GM21717 (cell line): ENCODE measurements around the gene PEX3.

Source experiments
- ATAC-seq: cut with Tn5 transposase; IDR thresholded peaks from one replicate; pipeline ENCODE4 v1.9.1; 2021; ENCODE audit warnings: mild to moderate bottlenecking, moderate library complexity; ENCODE audit not compliant: unreplicated experiment

PEX3 gene

DNA sequence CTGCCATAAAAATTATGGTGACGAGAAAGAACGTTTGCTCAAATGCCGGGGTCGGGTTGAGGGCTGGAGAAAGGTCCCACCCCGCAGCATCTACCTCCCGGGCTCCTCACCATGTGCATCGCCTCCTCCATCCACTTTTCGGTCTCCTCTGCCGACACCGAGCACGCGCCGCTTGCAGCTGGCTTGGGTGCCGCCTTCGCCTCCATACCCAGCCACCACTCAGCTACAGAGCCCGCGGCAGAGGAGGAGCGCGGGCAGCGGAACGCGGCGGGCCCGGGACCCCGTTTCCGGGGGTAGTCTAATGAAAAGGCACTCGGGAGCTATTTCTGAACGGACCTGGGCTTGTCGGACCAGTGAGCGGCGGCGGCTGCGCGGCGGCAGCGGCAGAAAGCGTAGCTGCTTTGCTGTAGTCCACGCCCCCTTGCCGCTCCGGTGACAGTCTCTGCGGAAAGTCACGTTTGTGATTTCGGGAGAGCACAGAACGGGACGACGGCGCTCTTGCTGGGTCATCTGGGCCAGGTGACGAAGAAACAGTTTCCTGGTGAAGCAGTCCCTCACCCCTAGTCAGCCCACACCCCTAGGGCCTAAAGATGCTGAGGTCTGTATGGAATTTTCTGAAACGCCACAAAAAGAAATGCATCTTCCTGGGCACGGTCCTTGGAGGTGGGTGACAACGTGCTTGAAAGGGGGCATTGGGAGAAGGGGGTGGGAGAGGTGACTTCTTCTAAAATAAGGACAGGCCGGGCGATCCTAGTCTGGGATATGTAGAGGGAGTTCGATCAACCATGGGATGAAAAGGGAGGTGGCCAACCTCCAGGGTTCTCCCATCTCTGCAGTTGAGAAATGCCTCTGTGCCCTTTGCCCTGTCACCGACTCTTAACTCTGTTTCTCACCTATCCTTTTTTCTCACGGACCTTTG lies at the start of gene PEX3, which contains the start of gene ADAT2:
TSS of gene PEX3 (plus strand) at position 353 of the 919 bp plus-strand sequence. CDS start at position 591, 238 bp downstream.
TSS of gene ADAT2 (minus strand) at position 243 of the 919 bp plus-strand sequence. CDS start at position 206, 37 bp downstream.
- ATAC-seq = peak; percentile 98

DNA sequence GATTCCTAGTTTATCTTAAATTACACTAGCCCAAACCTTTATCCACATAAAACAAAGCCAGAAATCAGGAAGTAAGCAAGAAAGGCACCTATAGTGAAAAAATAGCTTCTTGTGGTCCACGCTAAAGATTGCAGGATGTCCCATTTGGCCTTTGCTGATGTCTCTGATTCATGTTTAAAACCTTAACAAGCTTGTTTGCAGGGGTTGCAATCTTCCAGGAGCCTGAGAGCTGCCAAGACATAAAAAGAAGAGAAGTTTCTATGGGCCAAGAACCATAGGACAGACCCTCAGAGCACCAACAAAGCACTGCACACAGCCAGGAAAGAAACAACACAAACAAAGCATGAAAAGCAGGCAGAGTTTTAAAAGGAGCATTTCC lies 49.5 kb upstream of the PEX3 start:
- peak; percentile 16 for ATAC-seq

DNA sequence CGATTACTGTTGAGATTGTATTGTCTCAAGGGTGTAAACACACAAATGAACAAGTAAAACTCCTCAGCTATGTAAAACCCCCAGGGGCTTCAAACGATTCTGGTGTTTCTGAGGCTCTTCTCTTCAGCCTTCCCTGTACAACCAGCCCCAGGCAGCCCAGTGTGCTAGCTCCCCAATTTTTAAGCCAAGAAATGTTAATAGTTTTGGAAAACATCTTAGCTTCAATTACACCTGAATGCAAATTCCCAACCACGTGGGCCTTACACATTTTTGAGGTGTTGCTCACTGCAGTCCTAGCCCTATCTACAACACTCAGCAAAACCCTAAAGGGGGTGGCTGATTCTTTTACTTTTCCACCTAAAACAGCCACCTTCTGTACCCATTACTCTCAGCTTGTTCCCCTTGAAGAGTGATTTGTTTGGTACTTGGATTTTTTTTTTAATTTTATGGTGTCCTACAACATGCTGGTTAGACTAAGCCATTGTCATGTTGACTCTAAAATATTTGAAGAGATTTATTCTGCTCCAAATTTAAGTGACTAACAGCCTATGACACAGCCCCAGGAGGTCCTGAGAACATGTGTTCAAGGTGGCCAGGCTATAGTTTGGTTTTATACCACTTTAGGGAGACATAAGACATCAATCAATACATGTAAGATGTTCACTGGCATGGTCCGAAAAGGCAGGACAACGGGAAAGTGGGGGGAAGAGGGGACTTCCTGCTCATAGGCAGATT lies 48.8 kb upstream of the PEX3 start:
- ATAC-seq = no peak

- ATAC-seq = no peak
Measured at GRCh38 chr6:143402721-143403336, 47.8 kb upstream of the PEX3 start.

DNA sequence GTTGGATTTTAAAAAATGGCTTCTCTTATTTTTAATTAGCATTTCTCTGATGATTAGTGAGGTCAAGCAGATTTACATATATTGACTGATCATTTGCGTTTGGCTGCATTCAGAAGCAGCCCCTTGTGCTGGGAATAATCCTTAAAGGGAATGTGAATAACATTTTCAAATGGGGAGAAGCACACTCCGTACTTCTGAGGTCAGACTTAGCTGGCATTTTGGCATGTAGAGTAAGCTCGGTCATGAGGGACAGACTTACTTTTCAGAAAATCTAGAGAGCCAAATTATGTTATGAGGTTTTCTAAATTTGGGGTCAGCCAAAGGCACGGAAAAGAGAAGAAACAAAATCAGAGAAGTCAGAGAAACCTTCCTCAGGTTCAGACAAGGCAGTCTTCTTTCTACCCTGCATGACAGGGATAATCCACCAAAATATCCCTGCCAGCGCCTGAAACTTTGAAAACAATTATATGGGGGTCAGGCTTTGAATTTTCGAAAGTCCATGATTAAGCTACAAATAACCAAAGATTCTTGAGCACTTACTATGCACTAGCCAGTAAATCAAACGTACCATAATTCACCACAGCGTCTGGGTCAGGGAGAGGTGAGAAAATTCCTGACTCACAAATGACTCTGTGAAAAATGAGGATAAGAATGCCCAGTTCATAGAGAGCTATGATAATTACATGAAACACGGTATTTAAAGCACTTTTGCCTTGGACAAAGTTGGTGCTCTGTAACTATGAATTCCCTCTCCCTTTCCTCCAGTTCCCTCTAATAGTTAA lies 45.0 kb upstream of the PEX3 start:
- no peak for ATAC-seq

- no peak for ATAC-seq
Measured at GRCh38 chr6:143406673-143407072, 43.9 kb upstream of the PEX3 start.

GRCh38 chr6:143408151-143408786 lies 42.3 kb upstream of the PEX3 start:
- ATAC-seq = no peak

DNA sequence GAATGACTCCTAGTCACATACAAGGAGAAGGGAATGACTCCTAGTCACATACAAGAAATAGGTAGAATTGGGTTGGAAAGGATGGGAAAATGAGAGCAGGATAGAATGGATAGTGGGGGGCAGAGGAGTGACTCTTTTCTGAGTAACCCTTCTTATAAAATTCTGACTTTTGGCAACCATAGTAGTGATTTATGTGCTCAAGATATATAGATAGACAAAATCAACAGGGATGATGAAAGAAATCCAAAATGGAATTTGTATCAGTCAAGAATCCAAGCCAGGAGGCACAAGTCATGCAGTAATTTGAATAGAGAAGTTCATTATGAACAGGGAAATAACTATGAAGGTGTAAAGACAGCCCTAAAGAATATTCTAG lies 41.8 kb upstream of the PEX3 start:
- ATAC-seq = no peak

DNA sequence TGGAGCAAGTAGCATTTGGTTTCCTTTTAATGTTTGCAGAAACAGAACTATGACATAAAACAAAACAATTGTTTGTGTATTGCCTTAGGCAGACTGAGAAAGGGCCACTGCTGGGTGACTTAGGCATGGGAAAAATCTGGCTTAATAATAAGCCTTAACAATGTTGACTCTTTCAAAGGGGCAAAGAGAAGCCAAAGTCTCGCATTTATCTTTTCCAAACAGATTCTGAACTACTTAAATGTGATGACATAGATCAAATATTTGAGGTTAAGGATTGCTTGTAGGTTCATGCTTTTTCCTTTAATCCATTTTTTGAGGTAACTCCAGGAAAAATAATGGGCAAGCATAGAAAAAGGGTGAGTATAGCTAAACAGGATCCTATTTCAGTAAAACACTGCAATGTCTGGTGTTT lies 39.7 kb upstream of the PEX3 start:
- no peak for ATAC-seq

DNA sequence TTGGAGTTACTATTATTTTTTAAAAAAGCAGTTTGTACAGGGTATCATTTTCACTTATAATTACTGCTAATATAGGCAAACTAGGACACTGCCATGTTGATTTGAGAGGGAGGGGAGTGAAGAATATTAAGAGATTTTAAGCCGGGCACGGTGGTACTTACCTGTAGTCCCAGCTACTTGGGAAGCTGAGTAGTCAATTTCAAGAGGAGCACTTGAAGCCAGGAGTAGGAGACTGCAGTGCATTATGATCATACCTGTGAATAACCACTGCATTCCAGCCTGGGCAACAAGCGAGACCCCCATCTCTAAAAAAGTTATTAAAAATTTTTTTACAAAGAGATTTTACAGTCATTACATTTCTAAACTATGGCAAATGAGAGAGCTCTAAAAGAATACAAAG lies 35.8 kb upstream of the PEX3 start:
- ATAC-seq = no peak

GRCh38 chr6:143419526-143419925 lies 31.1 kb upstream of the PEX3 start:
- no peak for ATAC-seq

DNA sequence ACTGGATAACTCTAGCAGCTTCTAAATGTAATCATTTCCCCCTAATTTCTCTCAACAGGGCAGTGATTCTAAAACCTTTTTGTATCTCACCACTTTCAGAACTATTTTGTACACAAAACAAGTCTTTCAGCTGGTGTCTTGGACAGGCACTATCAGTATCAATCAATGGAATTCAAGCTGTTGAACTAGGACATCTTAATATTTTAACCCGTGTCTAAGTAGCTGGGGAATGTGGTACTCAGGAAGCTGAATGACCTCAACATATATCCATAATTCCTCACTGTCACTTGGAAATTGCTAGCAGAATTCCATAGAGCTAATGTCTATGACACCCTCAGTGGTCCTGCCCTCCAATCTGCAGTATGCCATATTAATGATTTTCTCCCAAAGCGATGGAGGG lies 24.6 kb upstream of the PEX3 start:
- no peak for ATAC-seq

DNA sequence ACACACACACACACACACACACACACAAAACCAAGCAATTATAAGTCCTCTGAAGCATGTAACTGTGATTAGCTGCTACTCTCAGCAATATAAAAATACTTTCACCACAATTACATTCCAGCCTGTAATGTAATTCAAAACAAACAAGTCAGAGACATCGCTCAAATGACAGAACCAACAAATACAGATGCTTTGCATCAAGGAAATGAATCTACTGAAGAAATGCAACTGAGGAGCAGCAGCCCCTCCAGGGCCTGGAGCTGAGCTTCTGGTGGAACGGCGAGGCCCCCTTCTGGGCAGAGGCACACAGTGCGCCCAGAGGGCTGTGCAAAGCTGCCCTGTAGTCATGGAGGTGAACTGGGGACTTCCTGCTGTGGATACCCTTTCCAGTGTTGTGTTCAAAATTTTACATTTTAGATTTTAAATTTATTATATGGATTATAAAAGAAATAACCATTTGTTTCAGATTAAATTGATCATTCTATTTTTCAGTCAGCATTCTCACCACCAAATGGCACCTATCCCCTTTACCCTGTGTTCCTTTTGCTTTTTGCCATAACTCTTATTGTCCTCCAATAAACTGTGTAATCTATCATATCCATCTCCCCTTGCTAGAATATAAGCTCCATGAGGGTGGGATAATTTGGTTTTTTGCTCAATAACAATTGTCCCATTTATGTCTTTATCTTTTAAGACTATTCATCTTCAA lies 23.3 kb upstream of the PEX3 start:
- peak; percentile 100 for ATAC-seq

DNA sequence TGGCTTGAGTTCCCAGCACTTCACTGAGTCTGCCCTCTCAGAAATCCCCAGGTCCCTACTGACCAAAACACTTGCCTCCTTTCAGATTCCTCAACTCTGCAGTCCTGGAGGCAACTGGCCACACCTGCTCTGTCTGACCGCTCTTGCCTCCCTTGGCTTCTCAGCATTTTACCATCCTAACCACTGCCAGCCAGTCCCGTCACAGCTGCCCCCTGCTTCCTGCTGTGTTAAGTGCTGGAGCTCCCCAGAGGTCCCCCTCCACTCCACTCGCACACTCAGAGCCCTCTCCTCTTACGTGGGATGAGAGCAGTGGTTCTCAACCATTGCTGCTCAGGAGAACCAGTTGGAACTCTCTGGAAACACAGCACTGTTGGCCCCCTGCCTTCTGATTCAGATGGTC lies 20.6 kb upstream of the PEX3 start:
- ATAC-seq = no peak

DNA sequence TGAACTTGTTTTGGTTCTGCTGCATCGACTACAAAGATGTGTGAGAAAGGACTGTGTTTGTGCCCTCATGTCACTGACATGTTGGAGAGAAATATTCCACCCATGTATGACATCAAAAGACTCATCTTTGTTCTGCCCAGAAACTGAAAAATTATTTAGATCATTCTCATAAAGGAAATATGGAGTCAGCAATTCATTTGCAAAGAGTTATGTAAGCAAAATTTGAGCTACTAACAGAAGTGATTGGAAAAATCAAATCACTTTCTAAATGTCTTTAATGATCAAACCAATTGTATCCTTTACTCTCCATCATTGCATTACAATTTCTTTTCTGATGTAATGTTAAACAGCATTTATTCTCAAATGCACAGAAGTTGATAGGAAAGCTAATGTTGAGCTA lies 19.4 kb upstream of the PEX3 start:
- ATAC-seq = no peak

GRCh38 chr6:143432588-143432987 lies 18.0 kb upstream of the PEX3 start:
- no peak for ATAC-seq

DNA sequence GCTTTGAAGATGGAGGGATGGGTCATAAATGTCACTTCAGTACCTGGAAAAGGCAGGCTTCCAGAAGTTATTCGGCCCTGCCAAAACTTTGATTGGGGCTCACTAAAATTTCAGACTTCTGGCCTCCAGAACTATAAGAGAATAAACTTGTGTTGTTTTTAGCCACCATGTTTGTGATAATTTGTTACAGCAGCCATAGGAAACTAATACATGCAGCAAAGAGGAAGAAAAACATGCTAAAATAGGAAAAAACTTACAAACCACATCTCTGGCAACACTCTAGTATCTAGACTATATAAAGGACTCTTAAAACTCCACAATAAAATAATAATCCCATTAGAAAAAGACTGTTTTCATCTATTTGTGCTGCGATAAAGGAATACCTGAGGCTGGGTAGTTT lies 9.6 kb upstream of the PEX3 start:
- ATAC-seq = no peak

- no peak for ATAC-seq
Measured at GRCh38 chr6:143441680-143442545, 8.7 kb upstream of the PEX3 start.

DNA sequence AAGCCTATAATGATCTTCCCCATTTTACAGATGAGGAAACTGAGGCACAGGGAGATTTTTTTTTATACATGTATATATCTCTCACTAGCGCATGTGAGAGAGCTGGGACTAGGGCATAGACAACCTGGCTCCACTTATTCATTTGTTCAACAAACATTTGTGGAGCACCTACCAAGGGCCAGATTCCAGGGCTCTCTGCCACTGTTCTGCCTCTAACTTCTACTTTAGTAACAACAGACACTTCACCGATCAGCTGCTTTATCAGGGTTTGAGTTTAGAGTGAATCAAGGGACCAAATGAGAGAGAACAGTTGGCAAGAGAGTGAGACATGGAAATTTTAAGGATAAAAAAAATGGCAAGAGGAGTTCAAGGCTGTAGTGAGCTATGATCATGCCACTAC lies 7.5 kb upstream of the PEX3 start:
- ATAC-seq = no peak
